GM12878 (cell line): Measurements from ENCODE around the gene XPO6.

ENCODE experiments used
- CEBPB ChIP-seq, 2 experiments: fragments of 150-350 bp in 1 of 2; IDR thresholded peaks; 2 replicates each; pipeline ENCODE4 v1.6.1; 2012 to 2014; ENCODE audit warnings: low read depth in 2 of 2, low read length in 2 of 2, borderline replicate concordance in 1 of 2, inconsistent platforms in 1 of 2
- GATAD2B ChIP-seq: fragments of 450-650 bp; conservative IDR thresholded peaks from 2 replicates; pipeline ENCODE4 v1.6.1; 2017; ENCODE audit warnings: low read depth, mild to moderate bottlenecking, moderate library complexity
- KDM1A ChIP-seq: fragments of 200-600 bp; sonication (generic); IDR thresholded peaks from 2 replicates; pipeline ENCODE4 v1.6.1; 2016; ENCODE audit warnings: borderline replicate concordance
- PBX3 ChIP-seq: IDR thresholded peaks from 2 replicates; pipeline ENCODE4 v1.6.1; 2011; ENCODE audit warnings: mild to moderate bottlenecking, low read depth, low read length, moderate library complexity; ENCODE audit not compliant: insufficient replicate concordance
- POLR2A ChIP-seq: IDR thresholded peaks from 2 replicates; pipeline ENCODE4 v1.6.1; 2011; ENCODE audit warnings: low read depth, mild to moderate bottlenecking, low read length
- YY1 ChIP-seq: IDR thresholded peaks from 2 replicates; pipeline ENCODE4 v1.6.1; 2011; ENCODE audit warnings: low read depth, mild to moderate bottlenecking, low read length
- TF ChIP-seq, protein P1 (sequence below), 3 experiments: IDR thresholded peaks in 2 of 3; conservative IDR thresholded peaks in 1 of 3; 2 replicates each; pipeline ENCODE4 v1.5.1; 2011; ENCODE audit warnings: low read depth in 3 of 3, low read length in 3 of 3, mild to moderate bottlenecking in 3 of 3, control low read depth in 2 of 3, moderate library complexity in 2 of 3, inconsistent platforms in 1 of 3, mixed read lengths in 1 of 3; ENCODE audit not compliant: control insufficient read depth in 2 of 3, insufficient read depth in 1 of 3; ENCODE audit errors: extremely low read depth in 1 of 3

DNA sequence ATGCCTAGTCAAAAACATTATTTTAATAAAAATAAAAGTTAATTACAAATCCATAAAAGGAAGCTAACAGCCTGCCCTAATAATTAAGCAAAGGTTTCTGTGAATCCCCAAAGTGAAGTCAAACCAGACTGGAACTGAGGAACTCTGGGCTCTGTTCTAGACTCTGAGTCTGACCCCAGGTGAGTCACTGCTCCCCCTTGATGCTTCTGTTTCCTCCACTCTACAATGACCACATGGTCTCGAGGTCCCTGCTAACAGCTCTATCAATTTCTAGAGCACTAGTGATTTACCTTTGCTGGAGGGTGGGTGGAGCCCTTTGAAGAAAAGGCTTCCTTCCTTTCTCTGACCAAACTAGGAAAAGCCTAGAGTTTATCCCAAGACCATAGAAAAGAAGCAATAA, 32.4 kb downstream of the XPO6 start:
- TF ChIP-seq YY1: no peak
- TF ChIP-seq, protein P1, sequence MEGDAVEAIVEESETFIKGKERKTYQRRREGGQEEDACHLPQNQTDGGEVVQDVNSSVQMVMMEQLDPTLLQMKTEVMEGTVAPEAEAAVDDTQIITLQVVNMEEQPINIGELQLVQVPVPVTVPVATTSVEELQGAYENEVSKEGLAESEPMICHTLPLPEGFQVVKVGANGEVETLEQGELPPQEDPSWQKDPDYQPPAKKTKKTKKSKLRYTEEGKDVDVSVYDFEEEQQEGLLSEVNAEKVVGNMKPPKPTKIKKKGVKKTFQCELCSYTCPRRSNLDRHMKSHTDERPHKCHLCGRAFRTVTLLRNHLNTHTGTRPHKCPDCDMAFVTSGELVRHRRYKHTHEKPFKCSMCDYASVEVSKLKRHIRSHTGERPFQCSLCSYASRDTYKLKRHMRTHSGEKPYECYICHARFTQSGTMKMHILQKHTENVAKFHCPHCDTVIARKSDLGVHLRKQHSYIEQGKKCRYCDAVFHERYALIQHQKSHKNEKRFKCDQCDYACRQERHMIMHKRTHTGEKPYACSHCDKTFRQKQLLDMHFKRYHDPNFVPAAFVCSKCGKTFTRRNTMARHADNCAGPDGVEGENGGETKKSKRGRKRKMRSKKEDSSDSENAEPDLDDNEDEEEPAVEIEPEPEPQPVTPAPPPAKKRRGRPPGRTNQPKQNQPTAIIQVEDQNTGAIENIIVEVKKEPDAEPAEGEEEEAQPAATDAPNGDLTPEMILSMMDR (IDR thresholded peaks at IDR 0.05 in 2 of 3, conservative IDR thresholded peaks at IDR 0.05 in 1 of 3; ENCODE audit: control insufficient read depth in 2 of 3, extremely low read depth in 1 of 3, insufficient read depth in 1 of 3, low read depth in 3 of 3, low read length in 3 of 3): no peak
- TF ChIP-seq KDM1A: no peak
- TF ChIP-seq POLR2A: no peak
- TF ChIP-seq PBX3: no peak
- no peak for TF ChIP-seq CEBPB (IDR thresholded peaks at IDR 0.05; ENCODE audit: borderline replicate concordance in 1 of 2, low read depth in 2 of 2, low read length in 2 of 2)
- no peak for TF ChIP-seq GATAD2B
